Measurements from ENCODE around the gene LONP2. TPM values are rescaled to one million over a fixed set of nuclear protein-coding genes. Genes with fewer than 3 reads are reported as not detected.
"Not testable (repeated sequence)": the region's sequence is repeated elsewhere in the genome, so short reads cannot be mapped to it uniquely, and the experiment has no call there.

LONP2 gene
- polyA plus RNA-seq, 4 donors: 18.1 to 48.3 (median 27.4) TPM

DNA sequence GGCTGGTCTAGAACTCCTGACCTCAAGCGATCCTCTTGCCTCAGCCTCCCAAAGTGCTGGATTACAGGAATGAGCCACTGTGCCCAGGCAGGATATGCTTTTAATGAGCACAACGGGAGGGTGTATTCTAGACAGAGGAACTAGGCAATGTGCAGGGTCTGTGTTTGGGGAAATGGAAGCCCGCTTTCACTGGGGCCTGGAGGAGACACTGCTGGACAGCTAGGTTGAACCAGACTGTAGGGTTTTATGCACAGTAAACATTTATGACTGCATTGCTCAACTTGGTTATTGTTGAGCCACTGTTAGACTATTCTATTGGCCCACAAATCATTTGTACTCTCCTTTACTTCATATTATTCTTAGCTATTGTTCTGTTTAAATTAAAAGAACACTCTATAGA, 151.3 kb downstream of the LONP2 start:
- FAIRE-seq: no peak
- H3K27me3 ChIP-seq (ENCODE audit: control insufficient read depth in 3 of 3, insufficient read depth in 3 of 3, low read length in 3 of 3): no peaks in the 10 kb centered on the region
- 84 to 91% (median 90%) methylated on average over 3 of the region's 3 CpGs for WGBS, 3 donors
- peak in 1 of 2 donors; percentile 26 for DNase-seq
- no peaks in the 10 kb centered on the region for H3K36me3 ChIP-seq (ENCODE audit: control insufficient read depth in 3 of 3, insufficient read depth in 2 of 3, low read depth in 1 of 3, low read length in 3 of 3)
- no peak overlapping the region for H3K4me3 ChIP-seq (ENCODE audit: low read depth in 1 of 3, low read length in 3 of 3)
- no peaks in the 10 kb centered on the region for H3K9me3 ChIP-seq (ENCODE audit: control insufficient read depth in 2 of 2, insufficient read depth in 1 of 2, low read depth in 1 of 2, low read length in 1 of 2)
- H3K27ac ChIP-seq (ENCODE audit: low read depth in 1 of 3, low read length in 2 of 3): no peak overlapping the region
- no peaks in the 10 kb centered on the region for H3K4me1 ChIP-seq (ENCODE audit: control insufficient read depth in 3 of 3, insufficient read depth in 2 of 3, low read depth in 1 of 3, low read length in 2 of 3)

DNA sequence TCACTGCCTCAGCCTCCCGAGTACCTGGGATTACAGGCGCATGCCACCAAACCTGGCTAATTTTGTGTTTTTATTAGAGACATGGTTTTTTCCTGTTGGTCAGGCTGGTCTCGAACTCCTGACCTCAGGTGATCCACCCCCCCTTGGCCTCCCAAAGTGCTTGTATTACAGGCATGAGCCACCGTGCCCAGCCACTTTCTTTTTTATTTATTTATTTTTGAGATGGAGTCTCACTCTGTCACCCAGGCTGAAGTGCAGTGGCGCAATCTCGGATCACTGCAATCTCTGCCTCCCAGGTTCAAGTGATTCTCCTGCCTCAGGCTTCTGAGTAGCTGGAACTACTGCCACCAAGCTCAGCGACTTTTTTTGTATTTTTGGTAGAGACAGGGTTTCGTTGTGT, 158.4 kb downstream of the LONP2 start:
- not testable (repeated sequence) for H3K27ac ChIP-seq (ENCODE audit: low read depth in 1 of 3, low read length in 2 of 3); H3K4me3 ChIP-seq (ENCODE audit: low read depth in 1 of 3, low read length in 3 of 3); FAIRE-seq; H3K9me3 ChIP-seq (ENCODE audit: control insufficient read depth in 2 of 2, insufficient read depth in 1 of 2, low read depth in 1 of 2, low read length in 1 of 2); H3K36me3 ChIP-seq (ENCODE audit: control insufficient read depth in 3 of 3, insufficient read depth in 2 of 3, low read depth in 1 of 3, low read length in 3 of 3); DNase-seq; H3K27me3 ChIP-seq (ENCODE audit: control insufficient read depth in 3 of 3, insufficient read depth in 3 of 3, low read length in 3 of 3)
- WGBS, 3 donors: 80 to 92% (median 91%) methylated on average over 8 of the region's 8 CpGs
- H3K4me1 ChIP-seq (ENCODE audit: control insufficient read depth in 3 of 3, insufficient read depth in 2 of 3, low read depth in 1 of 3, low read length in 2 of 3): peaks cover 2 to 16% (median 2%) of the 10 kb centered on the region in 3 donors

DNA sequence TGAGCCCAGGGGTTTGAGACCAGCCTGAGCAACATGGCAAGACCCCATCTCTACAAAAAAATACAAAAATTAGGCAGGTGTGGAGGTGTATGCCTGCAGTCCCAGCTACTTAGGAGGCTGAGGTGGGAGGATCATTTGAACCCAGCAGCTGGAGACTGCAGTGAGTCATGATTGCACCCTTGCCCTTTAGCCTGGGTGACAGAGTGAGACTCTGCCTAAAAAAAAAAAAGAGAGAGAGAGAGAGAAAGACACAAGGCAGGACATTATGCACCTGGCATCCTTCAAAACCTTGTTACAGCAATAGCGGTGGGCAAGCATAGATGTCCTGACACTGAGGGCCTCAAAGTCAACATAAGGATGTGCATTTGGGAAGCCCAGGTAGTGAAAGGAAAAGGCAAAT, 161.1 kb downstream of the LONP2 start:
- Histone ChIP-seq H3K27ac (ENCODE audit: low read depth in 1 of 3, low read length in 2 of 3) (peak overlapping the region; percentile 72 to 94 (median 82)), H3K27me3 (ENCODE audit: control insufficient read depth in 3 of 3, insufficient read depth in 3 of 3, low read length in 3 of 3) (no peaks in the 10 kb centered on the region), H3K36me3 (ENCODE audit: control insufficient read depth in 3 of 3, insufficient read depth in 2 of 3, low read depth in 1 of 3, low read length in 3 of 3) (no peaks in the 10 kb centered on the region), H3K9me3 (ENCODE audit: control insufficient read depth in 2 of 2, insufficient read depth in 1 of 2, low read depth in 1 of 2, low read length in 1 of 2) (no peaks in the 10 kb centered on the region), H3K4me3 (ENCODE audit: low read depth in 1 of 3, low read length in 3 of 3) (no peak overlapping the region), H3K4me1 (ENCODE audit: control insufficient read depth in 3 of 3, insufficient read depth in 2 of 3, low read depth in 1 of 3, low read length in 2 of 3) (peaks cover 2 to 27% (median 2%) of the 10 kb centered on the region in 3 donors)
- DNase-seq (peak in 1 of 2 donors; percentile 69), FAIRE-seq (no peak)
- 60 to 80% (median 74%) methylated on average over 1 of the region's 1 CpG for WGBS, 3 donors

DNA sequence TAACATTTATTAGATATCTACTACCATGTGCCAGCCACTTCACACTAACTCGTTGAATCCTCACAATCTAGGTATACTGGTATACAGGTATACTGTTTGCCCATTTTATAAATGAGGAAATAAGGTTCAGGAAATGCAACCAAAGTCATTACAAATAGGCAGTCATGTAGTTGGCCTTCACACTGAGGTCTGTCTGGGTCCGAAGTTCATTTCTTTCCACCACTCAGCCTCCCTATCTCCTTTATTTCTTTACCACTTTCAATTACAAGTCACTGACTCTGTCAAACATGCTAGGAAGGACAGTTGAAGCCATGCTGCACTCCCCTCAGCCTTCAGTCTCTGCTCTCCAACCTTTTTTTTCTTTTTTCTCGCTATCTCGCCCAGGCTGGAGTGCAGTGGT, 161.8 kb downstream of the LONP2 start:
- H3K27ac ChIP-seq (ENCODE audit: low read depth in 1 of 3, low read length in 2 of 3): peak overlapping the region; percentile 82 to 94 (median 84)
- H3K36me3 ChIP-seq (ENCODE audit: control insufficient read depth in 3 of 3, insufficient read depth in 2 of 3, low read depth in 1 of 3, low read length in 3 of 3): no peaks in the 10 kb centered on the region
- peaks cover 2 to 33% (median 2%) of the 10 kb centered on the region in 3 donors for H3K4me1 ChIP-seq (ENCODE audit: control insufficient read depth in 3 of 3, insufficient read depth in 2 of 3, low read depth in 1 of 3, low read length in 2 of 3)
- peak; percentile 90 to 94 for DNase-seq
- no peak for FAIRE-seq
- WGBS, 3 donors: 17 to 57% (median 41%) methylated on average over 4 of the region's 4 CpGs
- H3K9me3 ChIP-seq (ENCODE audit: control insufficient read depth in 2 of 2, insufficient read depth in 1 of 2, low read depth in 1 of 2, low read length in 1 of 2): no peaks in the 10 kb centered on the region
- no peak overlapping the region for H3K4me3 ChIP-seq (ENCODE audit: low read depth in 1 of 3, low read length in 3 of 3)
- no peaks in the 10 kb centered on the region for H3K27me3 ChIP-seq (ENCODE audit: control insufficient read depth in 3 of 3, insufficient read depth in 3 of 3, low read length in 3 of 3)

Other genes with a start within 250 kb of the LONP2 start
- not detected for gene ABCC12, start 88.3 kb upstream of the LONP2 start, polyA plus RNA-seq
- gene ABCC11, start 3.2 kb downstream of the LONP2 start, polyA plus RNA-seq: under 1 TPM in 3 of 4 donors, not detected in 1; 0.15 to 0.22 (median 0.15) TPM
- 10 to 100 TPM; 18.8 to 40.1 (median 20.5) TPM for gene SIAH1, start 141.1 kb downstream of the LONP2 start, polyA plus RNA-seq